Measurements from ENCODE around the gene UBFD1. TPM values are rescaled to one million over a fixed set of nuclear protein-coding genes. Genes with fewer than 3 reads are reported as not detected.
"Not testable (repeated sequence)": the region's sequence is repeated elsewhere in the genome, so short reads cannot be mapped to it uniquely, and the experiment has no call there.

UBFD1 gene, protein sequence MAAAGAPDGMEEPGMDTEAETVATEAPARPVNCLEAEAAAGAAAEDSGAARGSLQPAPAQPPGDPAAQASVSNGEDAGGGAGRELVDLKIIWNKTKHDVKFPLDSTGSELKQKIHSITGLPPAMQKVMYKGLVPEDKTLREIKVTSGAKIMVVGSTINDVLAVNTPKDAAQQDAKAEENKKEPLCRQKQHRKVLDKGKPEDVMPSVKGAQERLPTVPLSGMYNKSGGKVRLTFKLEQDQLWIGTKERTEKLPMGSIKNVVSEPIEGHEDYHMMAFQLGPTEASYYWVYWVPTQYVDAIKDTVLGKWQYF
- total RNA-seq = 10 to 100 TPM; 39.1 to 39.5 TPM

DNA sequence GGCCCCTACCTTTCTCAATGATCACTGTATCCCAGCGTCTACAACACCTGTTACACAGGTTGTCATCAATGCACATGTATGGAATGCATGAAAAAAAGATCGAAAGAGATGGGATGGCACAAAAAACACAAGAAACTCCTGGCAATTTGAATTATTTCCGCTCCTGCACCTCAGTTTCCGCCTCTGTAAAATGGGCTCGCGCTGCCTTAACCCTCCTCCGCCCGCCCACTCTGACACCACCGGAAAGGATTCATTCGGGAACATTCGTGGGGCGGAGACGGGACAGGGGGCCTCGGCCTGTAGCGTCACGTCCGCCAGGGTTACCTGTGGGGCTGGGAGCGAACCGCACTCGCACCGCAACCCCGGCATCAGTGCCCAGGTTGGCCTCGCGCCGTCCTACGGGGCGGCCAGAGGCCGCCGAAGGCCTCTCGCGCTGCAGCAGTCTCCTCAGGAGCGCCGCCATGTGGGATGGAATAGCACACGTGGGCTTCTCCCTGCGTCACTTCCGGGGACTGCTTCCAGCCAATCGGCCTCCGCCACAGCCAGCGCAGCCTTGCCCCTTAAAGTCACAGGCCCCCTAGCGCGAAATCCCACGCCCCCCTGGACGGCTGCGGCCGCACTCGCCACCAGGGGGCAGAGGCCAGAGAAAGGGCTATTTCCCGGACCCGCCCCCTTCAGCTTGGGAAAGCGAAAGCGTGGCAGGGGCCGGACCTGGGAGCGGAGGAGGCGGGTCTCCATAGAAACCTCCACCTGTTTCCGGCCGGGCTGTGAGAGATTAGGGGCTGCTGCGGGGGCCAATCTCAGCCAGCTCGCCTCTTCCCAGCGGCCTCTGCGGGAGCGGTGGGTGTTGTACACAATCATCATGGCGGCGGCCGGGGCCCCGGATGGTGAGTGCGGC lies at the start of gene UBFD1, which contains the start of gene EARS2:
TSS of gene UBFD1 (plus strand) at position 847 of the 898 bp plus-strand sequence. CDS start at position 863, 16 bp downstream.
TSS of gene EARS2 (minus strand) at position 470 of the 898 bp plus-strand sequence. CDS start at position 463, 7 bp downstream.
- ChIA-PET POLR2A (no interaction called here), CTCF (interaction anchor here (0.8 to 1.9 kb wide), 11 partner anchors 11 to 984 kb away, joined by 3 to 13 read pairs (median 4); no protein-coding TSS in a partner anchor)
- H3K36me3 Mint-ChIP-seq (ENCODE audit: low read depth) = peaks cover 13% of the 10 kb centered on the region
- H3K27me3 Mint-ChIP-seq = no peaks in the 10 kb centered on the region
- H3K27ac Mint-ChIP-seq = peak within 1 kb of the TSS; percentile 95
- H3K4me3 Mint-ChIP-seq = peak within 1 kb of the TSS; percentile 95
- DNase-seq = peak; percentile 95
- H3K4me1 Mint-ChIP-seq = peaks cover 43% of the 10 kb centered on the region
- H3K9me3 Mint-ChIP-seq = no peaks in the 10 kb centered on the region

DNA sequence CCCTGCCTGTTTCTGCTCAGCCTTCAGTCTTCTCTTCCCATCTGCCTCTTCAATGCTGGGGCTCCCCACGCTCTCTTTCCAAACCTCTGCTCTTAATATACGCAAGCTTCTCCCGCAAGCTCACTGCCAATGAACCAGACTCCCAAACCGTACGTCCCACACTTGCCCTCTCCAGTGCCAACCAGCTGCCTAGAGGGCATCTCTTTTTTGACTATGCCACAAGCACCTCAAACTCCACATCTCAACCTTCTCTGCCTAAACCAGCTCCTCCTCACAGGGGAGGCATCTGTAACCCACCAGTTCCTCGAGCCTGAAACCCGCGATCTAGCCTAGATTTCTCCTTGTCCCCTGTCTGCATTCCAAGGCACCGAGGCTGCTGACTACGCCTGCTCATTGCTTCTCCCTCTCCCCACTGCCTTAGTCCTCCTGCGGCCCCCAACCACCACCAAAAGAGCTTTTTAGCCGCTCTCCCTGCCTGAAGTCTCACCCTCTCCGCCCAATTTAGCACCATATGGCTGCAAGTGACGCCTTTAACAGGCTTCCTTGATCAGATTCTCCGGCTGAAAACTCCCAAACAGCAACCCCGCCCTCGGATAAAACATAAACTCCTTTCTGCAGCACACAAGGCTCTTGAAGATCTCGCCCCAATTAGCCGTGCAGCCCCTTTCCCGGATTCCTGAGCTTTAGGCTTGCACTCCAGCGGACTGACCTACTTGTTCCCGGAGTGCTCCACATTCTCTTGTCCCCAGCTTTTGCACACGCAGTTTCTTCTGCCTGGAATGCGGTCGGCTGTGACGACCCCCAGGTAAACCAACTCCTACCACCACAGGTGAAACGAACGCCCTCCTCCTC lies 48.7 kb upstream of the UBFD1 start:
- H3K9me3 Mint-ChIP-seq = no peaks in the 10 kb centered on the region
- ChIA-PET CTCF (interaction anchor here (0.9 kb wide), 1 partner anchor 29 kb away, joined by 3 read pairs; no protein-coding TSS in a partner anchor), POLR2A (interaction anchor here (0.5 kb wide), 1 partner anchor 184 kb away, joined by 8 read pairs; no protein-coding TSS in a partner anchor)
- H3K36me3 Mint-ChIP-seq (ENCODE audit: low read depth) = peaks cover 31% of the 10 kb centered on the region
- no peak for DNase-seq
- H3K27ac Mint-ChIP-seq = peak overlapping the region; percentile 37
- peak overlapping the region; percentile 95 for H3K4me3 Mint-ChIP-seq
- H3K27me3 Mint-ChIP-seq = no peaks in the 10 kb centered on the region
- H3K4me1 Mint-ChIP-seq = peaks cover 63% of the 10 kb centered on the region

DNA sequence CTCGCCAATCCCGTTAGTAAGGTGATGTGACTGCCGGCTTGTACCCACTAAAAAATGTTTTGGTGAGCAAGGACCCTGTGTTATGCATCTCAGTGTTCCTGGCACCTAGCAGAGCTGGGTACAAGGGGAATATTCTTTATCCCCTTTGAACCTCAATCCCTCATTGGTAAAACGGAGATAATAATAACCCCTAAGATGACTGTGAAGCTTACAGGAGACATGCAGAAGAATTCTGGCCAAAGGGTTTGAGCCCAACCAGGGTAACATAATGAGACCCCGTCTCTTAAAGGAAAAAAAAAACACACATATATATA lies 48.1 kb upstream of the UBFD1 start:
- DNase-seq = no peak
- peaks cover 63% of the 10 kb centered on the region for H3K4me1 Mint-ChIP-seq
- H3K4me3 Mint-ChIP-seq = peak overlapping the region; percentile 95
- H3K27ac Mint-ChIP-seq = peak overlapping the region; percentile 37
- H3K36me3 Mint-ChIP-seq (ENCODE audit: low read depth) = peaks cover 31% of the 10 kb centered on the region
- H3K27me3 Mint-ChIP-seq = no peaks in the 10 kb centered on the region
- CTCF ChIA-PET = interaction anchor here (0.8 to 0.9 kb wide), 3 partner anchors 12 to 39 kb away, joined by 3 read pairs; no protein-coding TSS in a partner anchor
- POLR2A ChIA-PET = interaction anchor here (0.5 kb wide), 1 partner anchor 50 kb away, joined by 3 read pairs; no protein-coding TSS in a partner anchor
- H3K9me3 Mint-ChIP-seq = no peaks in the 10 kb centered on the region

DNA sequence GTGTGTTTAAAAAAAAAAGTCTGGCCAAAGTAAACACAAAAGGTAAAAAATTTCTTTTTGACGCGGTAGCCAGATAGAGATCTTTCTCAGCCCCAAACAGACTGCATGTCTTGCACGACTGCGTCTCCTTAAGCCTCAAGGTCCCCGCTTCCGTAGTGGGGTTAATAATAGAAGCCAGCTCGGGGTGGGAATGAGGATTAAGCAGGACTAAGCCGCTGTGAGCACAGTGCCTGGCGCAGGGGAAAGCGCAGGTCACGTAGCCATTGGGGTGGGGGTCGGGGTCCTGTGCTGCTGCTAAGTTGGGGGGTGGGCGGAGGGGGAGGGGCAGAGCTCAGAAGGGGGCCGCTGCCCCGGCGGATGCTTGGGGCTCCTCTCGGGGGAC lies 47.8 kb upstream of the UBFD1 start:
- peak; percentile 51 for DNase-seq
- no peaks in the 10 kb centered on the region for H3K9me3 Mint-ChIP-seq
- peak overlapping the region; percentile 95 for H3K4me3 Mint-ChIP-seq
- H3K4me1 Mint-ChIP-seq = peaks cover 63% of the 10 kb centered on the region
- ChIA-PET POLR2A (interaction anchor here (0.5 kb wide), 1 partner anchor 49 kb away, joined by 3 read pairs; no protein-coding TSS in a partner anchor), CTCF (interaction anchor here (0.8 to 0.9 kb wide), 3 partner anchors 12 to 39 kb away, joined by 3 read pairs; no protein-coding TSS in a partner anchor)
- no peaks in the 10 kb centered on the region for H3K27me3 Mint-ChIP-seq
- H3K27ac Mint-ChIP-seq = peak overlapping the region; percentile 93
- peaks cover 31% of the 10 kb centered on the region for H3K36me3 Mint-ChIP-seq (ENCODE audit: low read depth)

DNA sequence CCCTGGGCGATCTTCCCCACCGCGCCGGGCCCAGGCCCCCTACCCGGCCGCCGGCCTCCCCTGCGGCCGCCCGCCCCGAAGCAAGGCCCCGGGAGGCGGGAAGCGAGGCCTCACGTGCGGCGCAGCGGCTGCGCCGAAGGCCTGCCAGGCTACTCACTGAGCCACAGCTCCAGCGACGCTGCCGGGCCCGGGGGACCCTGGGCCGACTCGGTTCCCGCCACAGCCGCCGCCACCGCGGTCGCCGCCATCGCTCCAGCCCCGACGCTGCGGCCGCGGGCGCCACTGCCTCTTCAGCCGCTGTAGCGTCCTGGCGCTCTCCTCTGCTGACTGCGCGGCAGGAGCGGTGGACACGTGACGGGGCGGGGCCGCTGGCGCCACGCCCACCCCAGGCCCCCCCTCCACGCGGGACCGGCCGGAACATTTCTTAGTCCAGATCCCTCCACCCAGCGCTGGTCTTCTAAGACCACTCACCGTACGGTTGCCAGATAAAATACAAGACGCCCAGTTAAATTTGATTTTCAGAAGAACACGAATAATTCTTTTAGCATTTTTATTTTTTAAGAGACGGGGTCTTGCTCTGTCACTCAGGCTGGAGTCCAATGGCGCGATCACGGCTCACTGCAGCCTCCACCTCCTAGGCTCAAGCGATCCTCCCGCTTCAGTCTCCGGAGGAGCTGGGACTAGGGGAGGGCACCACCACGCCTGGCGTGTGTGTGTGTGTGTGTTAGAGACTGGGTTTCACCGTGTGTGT lies 47.2 kb upstream of the UBFD1 start, which contains the start of gene GGA2:
TSS of gene GGA2 (minus strand) at position 331 of the 751 bp plus-strand sequence. CDS start at position 248, 83 bp downstream.
- H3K36me3 Mint-ChIP-seq (ENCODE audit: low read depth) = peaks cover 31% of the 10 kb centered on the region
- peaks cover 63% of the 10 kb centered on the region for H3K4me1 Mint-ChIP-seq
- DNase-seq = peak; percentile 78
- no peaks in the 10 kb centered on the region for H3K27me3 Mint-ChIP-seq
- ChIA-PET CTCF (interaction anchor here (0.8 to 1.3 kb wide), 4 partner anchors 9 to 133 kb away, joined by 3 read pairs; no protein-coding TSS in a partner anchor), POLR2A (interaction anchor here (0.7 kb wide), 1 partner anchor 181 kb away, joined by 3 read pairs; no protein-coding TSS in a partner anchor)
- peak within 1 kb of the TSS; percentile 95 for H3K4me3 Mint-ChIP-seq
- H3K9me3 Mint-ChIP-seq = no peaks in the 10 kb centered on the region
- H3K27ac Mint-ChIP-seq = peak within 1 kb of the TSS; percentile 93

DNA sequence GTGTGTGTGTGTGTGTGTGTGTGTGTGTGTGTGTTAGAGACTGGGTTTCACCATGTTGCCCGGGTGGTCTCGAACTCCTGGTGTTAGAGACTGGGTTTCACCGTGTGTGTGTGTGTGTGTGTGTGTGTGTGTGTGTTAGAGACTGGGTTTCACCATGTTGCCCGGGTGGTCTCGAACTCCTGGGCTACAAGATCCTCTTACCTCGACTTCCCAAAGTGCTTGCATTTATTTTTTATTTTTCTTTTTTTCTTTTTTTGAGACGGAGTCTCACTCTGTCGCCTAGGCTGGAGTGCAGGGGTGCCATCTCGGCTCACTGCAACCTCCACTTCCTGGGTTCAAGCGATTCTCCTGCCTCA lies 46.6 kb upstream of the UBFD1 start:
- H3K9me3 Mint-ChIP-seq, H3K27me3 Mint-ChIP-seq, POLR2A ChIA-PET, DNase-seq: not testable (repeated sequence)
- peak overlapping the region; percentile 84 for H3K27ac Mint-ChIP-seq
- H3K4me1 Mint-ChIP-seq = peaks cover 62% of the 10 kb centered on the region
- CTCF ChIA-PET = interaction anchor here (1.0 to 1.3 kb wide), 2 partner anchors 9 to 132 kb away, joined by 3 read pairs; no protein-coding TSS in a partner anchor
- H3K36me3 Mint-ChIP-seq (ENCODE audit: low read depth) = peaks cover 34% of the 10 kb centered on the region
- H3K4me3 Mint-ChIP-seq = peak overlapping the region; percentile 74

DNA sequence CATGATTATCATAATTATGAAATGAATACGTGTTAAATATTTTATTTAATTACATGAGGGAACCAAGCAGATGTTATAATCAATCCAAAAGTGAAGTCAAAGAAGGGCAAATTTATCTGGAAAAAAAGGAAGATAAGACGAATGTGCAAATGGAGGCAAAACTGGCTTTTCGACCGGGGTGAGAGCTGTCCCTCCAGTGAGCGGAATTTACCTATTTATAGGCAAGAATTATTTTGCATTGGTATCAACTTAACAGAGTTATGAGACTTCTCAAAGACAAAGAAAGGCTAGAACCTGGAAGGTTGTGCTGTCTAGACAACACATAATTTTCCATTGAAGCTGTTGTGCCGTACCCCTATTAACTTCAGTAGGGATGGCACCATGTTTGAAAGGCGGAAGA lies 45.8 kb upstream of the UBFD1 start:
- H3K36me3 Mint-ChIP-seq (ENCODE audit: low read depth) = peaks cover 27% of the 10 kb centered on the region
- ChIA-PET POLR2A (no interaction called here), CTCF (interaction anchor here (1.0 kb wide), 1 partner anchor 131 kb away, joined by 3 read pairs; no protein-coding TSS in a partner anchor)
- H3K27ac Mint-ChIP-seq = no peak overlapping the region
- H3K9me3 Mint-ChIP-seq = no peaks in the 10 kb centered on the region
- peaks cover 62% of the 10 kb centered on the region for H3K4me1 Mint-ChIP-seq
- no peaks in the 10 kb centered on the region for H3K27me3 Mint-ChIP-seq
- no peak for DNase-seq
- peak overlapping the region; percentile 57 for H3K4me3 Mint-ChIP-seq

DNA sequence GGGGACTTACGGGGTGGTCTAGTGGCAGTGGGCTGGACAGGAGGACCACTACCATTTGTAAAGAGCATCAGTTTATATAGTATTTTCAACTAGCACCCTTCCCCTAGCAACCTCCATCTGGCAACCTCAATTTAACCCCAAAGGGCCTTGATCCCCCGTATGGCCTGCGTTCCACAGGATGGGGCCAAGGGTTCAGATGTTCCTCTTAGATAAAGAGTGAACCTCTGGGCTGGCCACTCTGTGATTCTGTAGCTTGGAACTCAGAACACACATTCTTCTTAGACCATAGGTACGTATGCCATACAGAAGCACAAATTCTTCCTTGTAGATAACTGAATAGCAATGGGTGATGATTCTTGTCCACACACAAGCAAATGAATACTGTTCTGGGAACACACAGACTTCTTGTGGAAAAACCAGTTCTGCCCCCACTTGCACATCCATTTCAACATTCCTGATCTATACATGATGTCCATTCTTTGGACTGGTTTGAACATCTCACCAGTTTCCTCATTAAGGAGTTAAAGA lies 45.3 kb upstream of the UBFD1 start:
- H3K9me3 Mint-ChIP-seq = no peaks in the 10 kb centered on the region
- ChIA-PET CTCF (interaction anchor here (0.9 kb wide), 1 partner anchor 15 kb away, joined by 3 read pairs; no protein-coding TSS in a partner anchor), POLR2A (no interaction called here)
- H3K4me1 Mint-ChIP-seq = peaks cover 61% of the 10 kb centered on the region
- H3K4me3 Mint-ChIP-seq = no peak overlapping the region
- H3K27ac Mint-ChIP-seq = no peak overlapping the region
- peaks cover 23% of the 10 kb centered on the region for H3K36me3 Mint-ChIP-seq (ENCODE audit: low read depth)
- no peak for DNase-seq
- H3K27me3 Mint-ChIP-seq = no peaks in the 10 kb centered on the region

DNA sequence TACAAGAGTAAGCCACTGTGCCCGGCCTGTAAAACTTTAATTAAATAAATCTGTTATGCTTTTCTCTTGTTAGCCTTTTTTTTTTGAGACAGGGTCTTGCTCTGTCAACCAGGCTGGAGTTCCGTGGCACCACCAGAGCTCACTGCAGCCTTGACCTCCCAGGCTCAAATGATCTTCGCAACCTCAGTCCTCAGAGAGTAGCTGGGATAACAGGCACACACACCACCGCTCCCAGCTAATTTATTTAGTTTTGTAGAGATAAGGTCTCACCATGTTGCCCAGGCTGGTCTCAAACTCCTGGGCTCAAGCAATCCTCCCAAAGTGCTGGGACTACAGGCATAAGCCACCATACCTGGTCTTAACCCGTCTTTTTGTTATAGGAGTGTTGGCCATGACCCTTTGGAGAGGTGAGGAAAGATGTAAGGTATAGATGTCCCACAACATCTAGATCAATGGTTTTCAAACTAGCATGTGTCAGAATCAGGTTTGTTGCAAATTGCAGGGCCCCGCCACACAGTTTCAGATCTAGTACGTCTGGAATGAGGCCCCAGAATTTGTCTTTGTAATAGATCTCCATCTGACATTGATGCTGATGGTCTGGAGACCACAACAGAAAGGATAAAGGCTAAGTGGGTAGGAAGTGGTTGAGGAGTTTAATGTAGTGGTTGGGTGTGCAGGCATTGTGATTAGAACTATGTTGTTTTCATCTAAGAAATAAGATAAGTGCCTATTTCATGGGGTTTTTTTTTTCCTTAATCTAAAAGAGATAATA lies 43.0 kb upstream of the UBFD1 start:
- ChIA-PET CTCF (interaction anchor here (0.9 to 1.7 kb wide), 2 partner anchors 10 to 28 kb away, joined by 3 to 4 read pairs; no protein-coding TSS in a partner anchor), POLR2A (interaction anchor here (0.5 kb wide), 1 partner anchor 333 kb away, joined by 7 read pairs; no protein-coding TSS in a partner anchor)
- DNase-seq = peak; percentile 69
- Mint-ChIP-seq H3K9me3 (no peaks in the 10 kb centered on the region), H3K27ac (peak overlapping the region; percentile 27), H3K27me3 (no peaks in the 10 kb centered on the region), H3K4me1 (peaks cover 60% of the 10 kb centered on the region), H3K36me3 (ENCODE audit: low read depth) (peaks cover 12% of the 10 kb centered on the region), H3K4me3 (peak overlapping the region; percentile 2)

DNA sequence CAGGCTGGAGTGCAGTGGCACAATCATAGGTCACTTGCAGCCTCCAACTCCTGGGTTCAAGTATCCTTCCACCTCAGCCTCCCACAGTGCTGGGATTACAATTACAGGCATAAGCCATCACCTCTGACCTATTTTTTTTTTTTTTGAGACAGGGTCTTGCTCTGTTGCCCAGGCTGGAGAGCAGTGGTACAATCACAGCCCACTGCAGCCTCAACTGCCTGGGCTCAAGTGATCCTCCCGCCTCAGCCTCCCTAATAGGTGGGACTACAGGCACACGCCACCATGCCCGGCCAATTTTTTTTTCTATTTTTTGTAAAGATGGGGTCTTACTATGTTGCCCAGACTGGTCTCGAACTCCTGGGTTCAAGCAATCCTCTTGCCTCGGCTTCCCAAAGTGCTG lies 41.6 kb upstream of the UBFD1 start:
- POLR2A ChIA-PET = no interaction called here
- DNase-seq = no peak
- H3K4me1 Mint-ChIP-seq = peaks cover 61% of the 10 kb centered on the region
- no peaks in the 10 kb centered on the region for H3K9me3 Mint-ChIP-seq
- peak overlapping the region; percentile 1 for H3K27ac Mint-ChIP-seq
- CTCF ChIA-PET = interaction anchor here (0.6 to 1.7 kb wide), 6 partner anchors 9 to 604 kb away, joined by 3 to 5 read pairs (median 4); no protein-coding TSS in a partner anchor
- no peaks in the 10 kb centered on the region for H3K27me3 Mint-ChIP-seq
- H3K4me3 Mint-ChIP-seq = no peak overlapping the region
- H3K36me3 Mint-ChIP-seq (ENCODE audit: low read depth) = peaks cover 14% of the 10 kb centered on the region
